HEK293 (cell line): ENCODE results near the gene RPS15.

Source experiments
- KLF16 ChIP-seq: fragments of 450-650 bp; formaldehyde crosslinking; IDR thresholded peaks from 2 replicates; pipeline ENCODE4 v1.5.1; 2017; ENCODE audit warnings: missing biosample characterization, missing genetic modification characterization
- KLF17 ChIP-seq: fragments of 450-650 bp; formaldehyde crosslinking; IDR thresholded peaks from 2 replicates; pipeline ENCODE4 v1.5.1; 2016; ENCODE audit warnings: missing biosample characterization, missing genetic modification characterization
- ZNF133 ChIP-seq: fragments of 450-650 bp; formaldehyde crosslinking; IDR thresholded peaks from 2 replicates; pipeline ENCODE4 v1.5.1; 2016; ENCODE audit warnings: missing biosample characterization, missing genetic modification characterization
- ZNF837 ChIP-seq: fragments of 450-650 bp; formaldehyde crosslinking; IDR thresholded peaks from 2 replicates; pipeline ENCODE4 v1.5.1; 2016; ENCODE audit warnings: missing biosample characterization, missing genetic modification characterization
- TF ChIP-seq, protein P1 (sequence below): fragments of 450-650 bp; formaldehyde crosslinking; IDR thresholded peaks from 2 replicates; pipeline ENCODE4 v1.5.1; 2016; ENCODE audit warnings: missing biosample characterization, missing genetic modification characterization

DNA sequence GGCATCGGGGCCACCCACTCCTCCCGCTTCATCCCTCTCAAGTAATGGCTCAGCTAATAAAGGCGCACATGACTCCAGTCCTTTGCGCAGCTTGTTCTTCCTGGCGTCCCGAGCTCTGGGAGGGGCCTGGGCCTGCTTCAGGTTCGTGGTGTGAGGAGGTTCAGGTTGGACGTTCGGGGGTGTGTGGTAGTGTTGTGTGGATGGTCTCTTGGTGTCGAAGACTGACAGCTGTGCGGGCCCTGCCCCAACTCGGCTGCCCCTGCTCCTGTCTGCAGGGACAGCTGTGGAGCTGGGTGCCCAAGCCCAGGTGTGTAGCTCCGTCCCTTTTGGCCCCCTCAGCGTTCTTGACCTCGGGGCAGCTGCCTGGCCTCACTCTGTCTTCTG is 2.2 kb downstream of the RPS15 start:
- TF ChIP-seq KLF16 (tag by site-specific recombination) (no peak), ZNF133 (no peak), KLF17 (0 out of 2 replicates have a peak, but pooled peaks have one; percentile 11), ZNF837 (tag by site-specific recombination) (no peak)
- TF ChIP-seq, protein P1, sequence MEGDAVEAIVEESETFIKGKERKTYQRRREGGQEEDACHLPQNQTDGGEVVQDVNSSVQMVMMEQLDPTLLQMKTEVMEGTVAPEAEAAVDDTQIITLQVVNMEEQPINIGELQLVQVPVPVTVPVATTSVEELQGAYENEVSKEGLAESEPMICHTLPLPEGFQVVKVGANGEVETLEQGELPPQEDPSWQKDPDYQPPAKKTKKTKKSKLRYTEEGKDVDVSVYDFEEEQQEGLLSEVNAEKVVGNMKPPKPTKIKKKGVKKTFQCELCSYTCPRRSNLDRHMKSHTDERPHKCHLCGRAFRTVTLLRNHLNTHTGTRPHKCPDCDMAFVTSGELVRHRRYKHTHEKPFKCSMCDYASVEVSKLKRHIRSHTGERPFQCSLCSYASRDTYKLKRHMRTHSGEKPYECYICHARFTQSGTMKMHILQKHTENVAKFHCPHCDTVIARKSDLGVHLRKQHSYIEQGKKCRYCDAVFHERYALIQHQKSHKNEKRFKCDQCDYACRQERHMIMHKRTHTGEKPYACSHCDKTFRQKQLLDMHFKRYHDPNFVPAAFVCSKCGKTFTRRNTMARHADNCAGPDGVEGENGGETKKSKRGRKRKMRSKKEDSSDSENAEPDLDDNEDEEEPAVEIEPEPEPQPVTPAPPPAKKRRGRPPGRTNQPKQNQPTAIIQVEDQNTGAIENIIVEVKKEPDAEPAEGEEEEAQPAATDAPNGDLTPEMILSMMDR (tag by site-specific recombination) = no peak
